DMS 273 (cell line): Measurements from ENCODE around the gene DCLRE1B.
"Not testable (repeated sequence)": the region's sequence is repeated elsewhere in the genome, so short reads cannot be mapped to it uniquely, and the experiment has no call there.

ENCODE experiments used
- DNase-seq: peaks from one replicate; lab custom pipeline; 2025; ENCODE audit not compliant: unreplicated experiment; lab: John Stamatoyannopoulos, UW

The DCLRE1B gene

GRCh38 chr1:113946678-113947387 lies 41.7 kb downstream of the DCLRE1B start:
- DNase-seq = peak; percentile 49

GRCh38 chr1:113947388-113948107 lies 42.4 kb downstream of the DCLRE1B start:
- no peak for DNase-seq

- not testable (repeated sequence) for DNase-seq
These were observed 43.0 kb downstream of the DCLRE1B start for GRCh38 chr1:113948151-113948550.

- DNase-seq = peak; percentile 49
These were observed 43.9 kb downstream of the DCLRE1B start for GRCh38 chr1:113949007-113949406.

GRCh38 chr1:113950908-113951307 lies 45.8 kb downstream of the DCLRE1B start:
- DNase-seq = no peak

GRCh38 chr1:113951719-113952118 lies 46.6 kb downstream of the DCLRE1B start:
- no peak for DNase-seq

GRCh38 chr1:113957984-113958383 lies 52.9 kb downstream of the DCLRE1B start:
- no peak for DNase-seq

GRCh38 chr1:113958691-113959090 lies 53.6 kb downstream of the DCLRE1B start:
- no peak for DNase-seq

- DNase-seq = no peak
These were observed 58.3 kb downstream of the DCLRE1B start for GRCh38 chr1:113963281-113963906.
